Heart right ventricle (tissue), 16 donors: ENCODE results near the gene MYDGF. TPM values are rescaled to one million over a fixed set of nuclear protein-coding genes. Genes with fewer than 3 reads are reported as not detected.
"Not testable (repeated sequence)": the region's sequence is repeated elsewhere in the genome, so short reads cannot be mapped to it uniquely, and the experiment has no call there.

ENCODE experiments used
- ATAC-seq, 8 donors: fragments of 200-7000 bp; cut with Tn5 transposase; one replicate each; pipeline ENCODE4 v1.9.1; 2020; ENCODE audit warnings: mild to moderate bottlenecking in 8 of 8, moderate library complexity in 8 of 8, moderate number of reproducible peaks in 1 of 8
- DNase-seq, 2 donors: peaks; one replicate each; pipeline ENCODE4 v3.0.0-alpha.2; 2020
- H3K27ac ChIP-seq, 10 donors: fragments of 200-600 bp; sonication (generic) in 2 of 10; one replicate each; pipeline versions ENCODE4 v1.5.0 to v1.8.0; 2020 to 2022; ENCODE audit warnings: mild to moderate bottlenecking in 3 of 10
- H3K27me3 ChIP-seq, 7 donors: fragments of 200-600 bp; one replicate each; pipeline ENCODE4 v1.8.0; 2021 to 2022; ENCODE audit warnings: mild to moderate bottlenecking in 2 of 7
- H3K36me3 ChIP-seq, 9 donors: fragments of 200-600 bp; sonication (generic) in 1 of 9; one replicate each; pipeline versions ENCODE4 v1.5.0 to v1.8.0; 2020 to 2022; ENCODE audit warnings: mild to moderate bottlenecking in 2 of 9
- H3K4me1 ChIP-seq, 9 donors: fragments of 200-600 bp; sonication (generic) in 1 of 9; one replicate each; pipeline versions ENCODE4 v1.5.0 to v1.8.0; 2020 to 2022; ENCODE audit warnings: mild to moderate bottlenecking in 4 of 9
- H3K4me3 ChIP-seq, 10 donors: fragments of 200-600 bp; sonication (generic) in 2 of 10; one replicate each; pipeline versions ENCODE4 v1.5.0 to v1.8.0; 2020 to 2022; ENCODE audit warnings: mild to moderate bottlenecking in 7 of 10, moderate library complexity in 2 of 10
- H3K9me3 ChIP-seq, 11 donors: fragments of 200-600 bp in 10 of 11; sonication (generic) in 2 of 11; one replicate each; pipeline versions ENCODE4 v1.5.0 to v1.8.0; 2013 to 2022; ENCODE audit warnings: mild to moderate bottlenecking in 2 of 11, control low read depth in 1 of 11, moderate library complexity in 1 of 11
- WGBS, 2 donors: extraction: QIAGEN DNeasy Blood & Tissue Kit; methylation state at CpG; one replicate each; pipeline ENCODE4 v1.1.7; 2013; ENCODE audit warnings: inconsistent platforms in 1 of 2; 5-methylcytosine and 5-hydroxymethylcytosine counted together
- intact Hi-C, 10 donors: fragments of 100-400 bp; cut with DNase I; formaldehyde crosslinking; loops; one replicate each; pipeline versions ENCODE4 v1.11.1 to v1.14.2; 2022
- polyA plus RNA-seq, 2 donors: library from polyadenylated mRNA; stranded (reverse); fragments of 200-250 nt; gene quantifications; one replicate each; pipeline ENCODE4 v1.2.3, GENCODE V29; 2013
- total RNA-seq, 10 donors: library from RNA; stranded (reverse); fragmentation: NEBNext Ultra II Directional in 3 of 10; extraction: Animal tissue kit (Norgen Biotek cat#: 25700) in 3 of 10; gene quantifications; one replicate each; pipeline versions ENCODE4 v1.2.1 to v1.2.4, GENCODE V29; 2021 to 2023
- TF ChIP-seq, protein P1 (sequence below), 9 donors: fragments of 200-600 bp; sonication (generic) in 2 of 9; IDR thresholded peaks; one replicate each; pipeline versions ENCODE4 v1.5.0 to v1.8.0; 2021 to 2022; ENCODE audit warnings: antibody characterized with exemption in 9 of 9, mild to moderate bottlenecking in 5 of 9, moderate library complexity in 1 of 9
- donor health status: Arrhythmogenic right ventricular cardiomyopathy.
- donor health status: ischemic (EF 13 %, LVEDD 7.1; RV severe dilation, severe dysfunction).
- donor health status: healthy with polysubstance abuse.
- donor health status: DM: no; HTN: yes; CAD: no.
- donor health status: DM: no; HTN: no; CAD: no.
- donor health status: ischemic (EF 25% LVEDD 6.9; RV normal size, moderate dysfunction).
- donor health status: ischemic (EF 25% LVEDD 5.7; RV mildly dilated, moderate dysfunction).
- donor health status: healthy.
- donor health status: DM: yes; HTN: yes; CAD: no.
- donor health status: Ischemic cardiomyopathy.
- donor health status: ischemic (EF 35%, LVEDD 5.7; RV mildly dilated, moderate dysfunction).
- donor health status: nonischemic (EF 11% LVEDD 7.7; RV severe dilation, severe dysfunction).
- donor health status: DM: yes; HTN: yes; CAD: no.
- donor health status: PGD.
- donor health status: ischemic (EF 29% LVEDD 5.4; RV normal size, mild dysfunction).
- donor health status: nonischemic (EF 23%, LVEDD 6.1; RV moderate dilation, normal function).

Gene MYDGF
- total and polyA plus RNA-seq, 12 donors = 14.2 to 211 (median 25.3) TPM

DNA sequence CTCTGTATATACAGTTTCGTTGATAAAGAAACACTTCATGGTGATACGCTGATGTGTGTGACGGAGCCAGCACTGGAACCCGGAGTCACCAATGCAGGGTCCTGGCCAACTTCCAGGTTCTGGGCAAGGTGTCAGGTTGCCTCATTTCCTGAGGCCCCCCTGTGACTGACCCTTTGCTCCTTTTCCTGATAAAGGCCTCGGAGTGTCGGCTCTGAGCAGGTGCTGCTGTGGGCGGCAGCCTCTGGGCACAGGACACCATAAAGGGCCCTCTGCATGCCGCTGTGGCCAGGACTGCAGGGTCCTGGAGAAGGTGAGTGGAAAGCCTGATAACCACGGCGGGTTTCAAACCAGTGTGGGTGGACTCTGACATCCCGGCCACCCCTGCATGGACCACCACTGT lies 17.3 kb upstream of the MYDGF start:
- H3K9me3 ChIP-seq = no peaks in the 10 kb centered on the region
- H3K27me3 ChIP-seq = no peaks in the 10 kb centered on the region
- no peak overlapping the region for H3K4me3 ChIP-seq
- H3K4me1 ChIP-seq = peaks cover 0 to 14% (median 0%) of the 10 kb centered on the region in 9 donors
- peaks cover 12 to 99% (median 80%) of the 10 kb centered on the region in 9 donors for H3K36me3 ChIP-seq
- peak in 2 of 8 donors; percentile 9 to 21 for ATAC-seq
- WGBS, 2 donors = 48 to 65% methylated on average over 11 of the region's 11 CpGs
- TF ChIP-seq, protein P1, sequence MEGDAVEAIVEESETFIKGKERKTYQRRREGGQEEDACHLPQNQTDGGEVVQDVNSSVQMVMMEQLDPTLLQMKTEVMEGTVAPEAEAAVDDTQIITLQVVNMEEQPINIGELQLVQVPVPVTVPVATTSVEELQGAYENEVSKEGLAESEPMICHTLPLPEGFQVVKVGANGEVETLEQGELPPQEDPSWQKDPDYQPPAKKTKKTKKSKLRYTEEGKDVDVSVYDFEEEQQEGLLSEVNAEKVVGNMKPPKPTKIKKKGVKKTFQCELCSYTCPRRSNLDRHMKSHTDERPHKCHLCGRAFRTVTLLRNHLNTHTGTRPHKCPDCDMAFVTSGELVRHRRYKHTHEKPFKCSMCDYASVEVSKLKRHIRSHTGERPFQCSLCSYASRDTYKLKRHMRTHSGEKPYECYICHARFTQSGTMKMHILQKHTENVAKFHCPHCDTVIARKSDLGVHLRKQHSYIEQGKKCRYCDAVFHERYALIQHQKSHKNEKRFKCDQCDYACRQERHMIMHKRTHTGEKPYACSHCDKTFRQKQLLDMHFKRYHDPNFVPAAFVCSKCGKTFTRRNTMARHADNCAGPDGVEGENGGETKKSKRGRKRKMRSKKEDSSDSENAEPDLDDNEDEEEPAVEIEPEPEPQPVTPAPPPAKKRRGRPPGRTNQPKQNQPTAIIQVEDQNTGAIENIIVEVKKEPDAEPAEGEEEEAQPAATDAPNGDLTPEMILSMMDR (IDR thresholded peaks at IDR 0.05) = no peak
- H3K27ac ChIP-seq = no peak overlapping the region
- intact Hi-C loops = no loop called here
- DNase-seq = no peak

DNA sequence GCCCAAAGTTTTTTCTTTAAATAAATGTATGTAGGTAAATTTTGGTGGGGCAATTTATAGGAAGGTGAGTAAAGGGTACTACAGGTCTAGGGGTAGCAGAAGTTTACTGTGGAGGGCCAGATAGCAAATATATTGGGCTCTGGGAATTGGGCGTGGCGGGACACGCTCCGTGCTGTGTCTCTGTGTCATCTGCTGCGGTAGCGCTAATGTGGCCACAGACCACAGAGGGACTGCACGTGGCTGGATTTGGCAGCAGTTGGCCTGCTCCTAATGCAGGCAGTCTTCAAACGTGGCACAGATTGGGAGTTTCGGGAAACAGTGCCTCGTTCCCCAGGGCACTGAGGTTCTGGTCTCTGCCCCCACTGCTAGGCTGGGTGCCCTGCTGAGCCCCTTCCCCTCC lies 16.6 kb upstream of the MYDGF start:
- Histone ChIP-seq H3K4me1 (peaks cover 0 to 7% (median 0%) of the 10 kb centered on the region in 9 donors), H3K4me3 (no peak overlapping the region), H3K27ac (no peak overlapping the region), H3K27me3 (no peaks in the 10 kb centered on the region), H3K9me3 (no peaks in the 10 kb centered on the region), H3K36me3 (peaks cover 12 to 99% (median 78%) of the 10 kb centered on the region in 9 donors)
- intact Hi-C loops = no loop called here
- WGBS, 2 donors = 96% methylated on average over 10 of the region's 10 CpGs
- ATAC-seq (no peak), DNase-seq (no peak)
- TF ChIP-seq, protein P1 (IDR thresholded peaks at IDR 0.05) = no peak

DNA sequence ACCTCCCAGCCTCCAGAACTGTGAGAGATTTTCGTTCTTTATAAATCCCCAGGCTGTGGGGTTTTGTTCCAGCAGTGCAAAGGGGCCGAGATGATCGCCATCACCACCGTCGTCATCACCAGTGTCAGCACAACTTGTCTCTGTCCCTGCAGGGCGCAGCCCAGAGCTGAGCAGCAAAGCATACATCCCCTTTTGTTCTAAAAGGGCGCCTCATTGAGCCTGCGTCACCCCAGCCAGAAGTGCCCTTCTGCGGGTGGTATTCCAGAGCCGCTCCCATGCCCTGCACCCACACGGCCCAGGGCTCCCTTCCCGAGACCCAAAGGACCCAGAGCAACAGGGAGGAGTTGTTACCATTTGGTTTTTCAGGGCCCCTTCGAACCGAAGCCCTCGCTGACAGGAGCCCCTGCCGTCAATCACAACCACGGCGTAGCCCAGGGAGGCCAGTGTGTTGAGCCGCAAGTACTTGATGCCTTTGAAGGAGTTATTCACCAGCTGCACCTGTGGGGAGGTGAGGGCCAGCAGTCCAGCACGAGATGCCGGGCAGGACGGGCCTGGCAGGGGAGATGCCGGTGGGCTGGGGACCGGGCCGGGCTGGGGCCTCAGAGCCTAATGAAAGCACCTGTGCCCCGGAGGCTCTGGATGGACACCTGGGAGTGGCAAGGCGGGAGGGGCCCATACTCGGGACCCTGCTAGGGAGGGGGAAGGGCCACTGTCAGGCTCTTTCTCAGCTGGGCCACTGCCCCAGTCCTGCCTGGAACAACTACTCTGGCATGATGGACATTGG lies 14.4 kb upstream of the MYDGF start:
- TF ChIP-seq, protein P1 (IDR thresholded peaks at IDR 0.05) = no peak
- peaks cover 0 to 5% (median 0%) of the 10 kb centered on the region in 9 donors for H3K4me1 ChIP-seq
- peaks cover 7 to 100% (median 76%) of the 10 kb centered on the region in 9 donors for H3K36me3 ChIP-seq
- H3K4me3 ChIP-seq = no peak overlapping the region
- no peak overlapping the region for H3K27ac ChIP-seq
- H3K9me3 ChIP-seq = no peaks in the 10 kb centered on the region
- no peaks in the 10 kb centered on the region for H3K27me3 ChIP-seq
- intact Hi-C loops = no loop called here
- 91 to 92% methylated on average over 28 of the region's 28 CpGs for WGBS, 2 donors
- DNase-seq = no peak
- ATAC-seq = no peak

DNA sequence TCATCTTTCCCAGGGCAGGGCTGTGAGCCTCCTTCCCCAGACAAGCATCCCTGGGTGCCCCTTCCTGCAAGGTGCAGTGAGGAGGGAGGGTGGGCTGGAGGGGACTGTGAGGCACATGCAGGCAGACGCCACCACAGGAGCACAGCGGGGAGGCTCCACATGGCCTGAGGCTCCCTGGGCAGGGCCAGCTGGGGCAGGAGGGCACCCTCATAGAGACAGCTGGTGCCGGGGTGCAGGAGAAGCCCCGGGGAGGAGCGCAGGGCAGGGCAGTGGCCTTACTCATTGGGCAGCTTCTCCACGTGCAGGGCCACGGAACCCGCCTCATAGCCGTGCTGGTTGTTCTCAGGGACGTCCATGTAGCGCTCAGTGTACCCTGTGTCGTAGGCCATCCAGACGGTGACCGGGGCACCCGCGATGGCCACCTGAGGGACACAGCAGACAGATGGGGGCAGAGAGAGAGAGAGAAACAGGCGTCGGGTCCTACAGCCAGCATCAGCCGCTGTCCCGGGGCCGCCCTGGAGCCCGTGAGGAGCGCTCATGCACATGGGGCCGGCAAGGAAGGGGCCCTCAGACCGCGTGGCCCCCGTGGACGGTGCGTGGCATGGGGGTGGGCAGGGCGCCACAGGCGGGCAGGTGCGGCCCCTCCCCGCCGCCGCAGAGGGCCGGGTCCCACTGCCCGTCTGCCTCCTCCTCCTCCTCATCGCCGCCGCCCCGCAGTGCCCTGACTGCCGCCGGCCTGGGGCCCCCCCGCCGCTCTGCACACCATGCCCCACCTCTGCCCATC lies 12.5 kb upstream of the MYDGF start:
- WGBS, 2 donors = 96% methylated on average over 38 to 45 of the region's 45 CpGs
- Histone ChIP-seq H3K27me3 (no peaks in the 10 kb centered on the region), H3K36me3 (peaks cover 7 to 98% (median 72%) of the 10 kb centered on the region in 9 donors)

DNA sequence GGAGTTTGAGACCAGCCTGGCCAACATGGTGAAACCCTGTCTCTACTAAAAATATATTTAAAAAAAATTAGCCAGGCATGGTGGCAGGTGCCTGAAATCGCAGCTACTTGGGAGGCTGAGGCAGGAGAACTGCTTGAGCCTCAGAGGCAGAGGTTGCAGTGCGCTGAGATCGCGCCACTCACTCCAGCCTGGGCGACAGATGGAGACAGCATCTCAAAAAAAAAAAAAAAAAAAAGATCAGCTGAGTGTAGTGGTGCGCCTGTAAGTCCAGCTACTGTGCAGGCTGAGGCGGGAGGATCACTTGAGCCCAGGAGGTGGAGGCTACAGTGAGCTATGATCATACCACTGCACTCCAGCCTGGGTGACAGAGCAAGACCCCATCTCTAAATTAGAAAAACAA lies 9.9 kb upstream of the MYDGF start:
- H3K9me3 ChIP-seq, DNase-seq, H3K4me3 ChIP-seq, ATAC-seq, H3K27ac ChIP-seq, intact Hi-C loops, H3K27me3 ChIP-seq: not testable (repeated sequence)
- Histone ChIP-seq H3K36me3 (peaks cover 7 to 98% (median 58%) of the 10 kb centered on the region in 9 donors), H3K4me1 (peaks cover 0 to 12% (median 3%) of the 10 kb centered on the region in 9 donors)
- WGBS, 2 donors = 97 to 98% methylated on average over 7 of the region's 7 CpGs

More for the DNA sequence above, 12.5 kb upstream of the MYDGF start:
- DNase-seq (no peak), ATAC-seq (no peak)
- intact Hi-C loops = no loop called here
- Histone ChIP-seq H3K9me3 (no peaks in the 10 kb centered on the region), H3K4me3 (no peak overlapping the region), H3K27ac (no peak overlapping the region), H3K4me1 (peaks cover 0 to 5% (median 0%) of the 10 kb centered on the region in 9 donors)
- TF ChIP-seq, protein P1 (IDR thresholded peaks at IDR 0.05) = no peak
